Mesothelial cell of epicardium (in vitro differentiated cells): ENCODE results near the gene MEGF11. TPM values are rescaled to one million over a fixed set of nuclear protein-coding genes. Genes with fewer than 3 reads are reported as not detected.

ENCODE experiments used
- DNase-seq, 2 experiments: peaks; one replicate each; pipeline ENCODE4 v3.0.0; 2021; ENCODE audit warnings: low spot score in 2 of 2; ENCODE audit not compliant: unreplicated experiment in 2 of 2
- H3K27ac Mint-ChIP-seq: 2 replicates; pipeline ENCODE4 v1.8.0; 2021; ENCODE audit warnings: mixed read lengths
- H3K27me3 Mint-ChIP-seq: 2 replicates; pipeline ENCODE4 v1.8.0; 2021; ENCODE audit warnings: low read depth, mixed read lengths
- H3K36me3 Mint-ChIP-seq: 2 replicates; pipeline ENCODE4 v1.8.0; 2021; ENCODE audit warnings: mixed read lengths
- H3K4me1 Mint-ChIP-seq: 2 replicates; pipeline ENCODE4 v1.8.0; 2021; ENCODE audit warnings: mixed read lengths
- H3K4me3 Mint-ChIP-seq: 2 replicates; pipeline ENCODE4 v1.8.0; 2021; ENCODE audit warnings: mild to moderate bottlenecking, moderate library complexity, mixed read lengths
- H3K9me3 Mint-ChIP-seq: 2 replicates; pipeline ENCODE4 v1.8.0; 2021; ENCODE audit warnings: mixed read lengths
- total RNA-seq: library from RNA; stranded (reverse); gene quantifications from 3 replicates; pipeline ENCODE4 v1.2.1, GENCODE V29; 2021
- TF ChIP-seq, protein P1 (sequence below): fragments of 200-600 bp; sonication (generic); IDR thresholded peaks from one replicate; pipeline ENCODE4 v1.5.0; 2021; ENCODE audit warnings: antibody characterized with exemption; ENCODE audit not compliant: unreplicated experiment

The MEGF11 gene
- total RNA-seq, 1 donor from 2014 or later = 3.7 TPM

DNA sequence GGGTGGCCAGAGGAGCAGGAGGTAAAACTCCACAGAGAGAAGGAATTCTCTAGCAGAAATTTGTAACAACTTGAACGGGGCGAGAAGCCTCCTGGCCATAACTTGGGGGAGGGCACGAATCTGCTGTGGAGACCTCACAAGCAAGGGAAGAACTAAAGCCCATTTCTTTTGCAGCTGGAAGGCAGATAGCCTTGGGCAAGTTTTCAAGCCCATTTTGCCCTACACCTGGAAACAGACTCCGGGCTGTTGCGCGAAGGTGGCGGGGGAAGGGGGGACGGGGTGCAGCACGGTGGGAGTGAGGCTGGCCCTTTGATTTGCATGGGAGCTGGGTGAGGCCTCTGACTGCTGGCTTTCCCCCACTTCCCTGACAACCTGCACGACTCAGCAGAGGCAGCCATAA is 168.8 kb downstream of the MEGF11 start:
- H3K27me3 Mint-ChIP-seq = peaks cover 28% of the 10 kb centered on the region

DNA sequence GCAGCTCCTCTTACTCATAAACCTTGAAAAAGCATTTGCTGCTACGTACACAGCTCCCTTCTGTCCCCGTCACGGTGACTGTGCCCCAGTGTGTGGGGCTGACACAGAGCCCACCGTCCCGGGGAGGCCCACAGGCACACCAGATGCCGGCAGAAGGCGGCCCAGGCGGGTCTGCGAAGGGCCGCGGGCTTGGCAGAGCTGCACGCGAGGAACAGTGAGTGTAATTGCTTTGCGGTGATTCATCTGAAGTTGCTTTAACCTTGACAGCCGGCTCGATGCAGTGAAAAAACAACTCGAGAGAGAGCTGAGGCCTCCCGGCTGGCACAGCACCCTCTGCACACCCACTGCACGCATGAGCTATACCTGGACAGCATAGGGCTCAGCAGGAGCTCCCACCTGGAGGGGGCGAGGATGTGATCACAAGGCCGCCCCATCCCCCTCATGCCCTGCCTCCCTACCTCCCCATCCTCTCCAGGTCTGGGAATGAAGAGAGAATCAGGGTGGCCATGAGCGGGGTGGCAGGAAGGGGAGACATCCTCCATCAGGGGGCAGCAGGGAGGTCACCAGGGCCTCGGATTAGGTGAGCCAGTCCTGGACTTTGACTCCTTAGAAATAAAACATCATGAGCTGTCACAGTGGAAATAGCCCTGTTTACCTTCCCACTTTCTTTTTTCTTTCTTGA is 172.7 kb downstream of the MEGF11 start:
- no peak overlapping the region for H3K27ac Mint-ChIP-seq
- no peak overlapping the region for H3K4me3 Mint-ChIP-seq
- H3K36me3 Mint-ChIP-seq = no peaks in the 10 kb centered on the region
- H3K9me3 Mint-ChIP-seq = peaks cover 16% of the 10 kb centered on the region
- H3K27me3 Mint-ChIP-seq = peaks cover 28% of the 10 kb centered on the region
- TF ChIP-seq, protein P1, sequence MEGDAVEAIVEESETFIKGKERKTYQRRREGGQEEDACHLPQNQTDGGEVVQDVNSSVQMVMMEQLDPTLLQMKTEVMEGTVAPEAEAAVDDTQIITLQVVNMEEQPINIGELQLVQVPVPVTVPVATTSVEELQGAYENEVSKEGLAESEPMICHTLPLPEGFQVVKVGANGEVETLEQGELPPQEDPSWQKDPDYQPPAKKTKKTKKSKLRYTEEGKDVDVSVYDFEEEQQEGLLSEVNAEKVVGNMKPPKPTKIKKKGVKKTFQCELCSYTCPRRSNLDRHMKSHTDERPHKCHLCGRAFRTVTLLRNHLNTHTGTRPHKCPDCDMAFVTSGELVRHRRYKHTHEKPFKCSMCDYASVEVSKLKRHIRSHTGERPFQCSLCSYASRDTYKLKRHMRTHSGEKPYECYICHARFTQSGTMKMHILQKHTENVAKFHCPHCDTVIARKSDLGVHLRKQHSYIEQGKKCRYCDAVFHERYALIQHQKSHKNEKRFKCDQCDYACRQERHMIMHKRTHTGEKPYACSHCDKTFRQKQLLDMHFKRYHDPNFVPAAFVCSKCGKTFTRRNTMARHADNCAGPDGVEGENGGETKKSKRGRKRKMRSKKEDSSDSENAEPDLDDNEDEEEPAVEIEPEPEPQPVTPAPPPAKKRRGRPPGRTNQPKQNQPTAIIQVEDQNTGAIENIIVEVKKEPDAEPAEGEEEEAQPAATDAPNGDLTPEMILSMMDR = no peak
- DNase-seq = peak in 1 of 2 experiments; percentile 46
- H3K4me1 Mint-ChIP-seq = peaks cover 8% of the 10 kb centered on the region

More for the DNA sequence above, 168.8 kb downstream of the MEGF11 start:
- Mint-ChIP-seq H3K4me1 (peaks cover 9% of the 10 kb centered on the region), H3K9me3 (peaks cover 27% of the 10 kb centered on the region), H3K4me3 (no peak overlapping the region), H3K27ac (no peak overlapping the region), H3K36me3 (no peaks in the 10 kb centered on the region)
- DNase-seq = no peak
- TF ChIP-seq, protein P1 = no peak

DNA sequence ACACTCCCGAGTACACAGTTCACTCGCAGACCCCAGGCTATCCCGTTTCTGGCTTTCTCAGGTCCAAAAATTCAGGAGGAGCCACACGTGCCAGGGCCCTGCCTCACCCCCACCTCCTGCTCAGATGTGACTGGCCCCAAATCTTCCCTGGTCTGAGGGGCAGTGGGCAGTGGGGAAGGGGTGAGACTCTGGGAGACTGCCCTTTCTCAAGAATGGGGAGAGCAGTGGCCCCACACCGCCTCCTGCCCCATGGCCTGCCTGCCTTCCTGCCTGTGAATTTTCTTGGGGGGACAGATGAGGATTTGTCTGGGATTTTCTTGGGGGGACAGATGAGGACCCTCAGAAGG is 174.6 kb downstream of the MEGF11 start:
- TF ChIP-seq, protein P1 = no peak
- peaks cover 19% of the 10 kb centered on the region for H3K27me3 Mint-ChIP-seq
- H3K9me3 Mint-ChIP-seq = peaks cover under 1% of the 10 kb centered on the region
- peaks cover 8% of the 10 kb centered on the region for H3K4me1 Mint-ChIP-seq
- no peak for DNase-seq
- H3K4me3 Mint-ChIP-seq = no peak overlapping the region
- H3K36me3 Mint-ChIP-seq = no peaks in the 10 kb centered on the region
- no peak overlapping the region for H3K27ac Mint-ChIP-seq

DNA sequence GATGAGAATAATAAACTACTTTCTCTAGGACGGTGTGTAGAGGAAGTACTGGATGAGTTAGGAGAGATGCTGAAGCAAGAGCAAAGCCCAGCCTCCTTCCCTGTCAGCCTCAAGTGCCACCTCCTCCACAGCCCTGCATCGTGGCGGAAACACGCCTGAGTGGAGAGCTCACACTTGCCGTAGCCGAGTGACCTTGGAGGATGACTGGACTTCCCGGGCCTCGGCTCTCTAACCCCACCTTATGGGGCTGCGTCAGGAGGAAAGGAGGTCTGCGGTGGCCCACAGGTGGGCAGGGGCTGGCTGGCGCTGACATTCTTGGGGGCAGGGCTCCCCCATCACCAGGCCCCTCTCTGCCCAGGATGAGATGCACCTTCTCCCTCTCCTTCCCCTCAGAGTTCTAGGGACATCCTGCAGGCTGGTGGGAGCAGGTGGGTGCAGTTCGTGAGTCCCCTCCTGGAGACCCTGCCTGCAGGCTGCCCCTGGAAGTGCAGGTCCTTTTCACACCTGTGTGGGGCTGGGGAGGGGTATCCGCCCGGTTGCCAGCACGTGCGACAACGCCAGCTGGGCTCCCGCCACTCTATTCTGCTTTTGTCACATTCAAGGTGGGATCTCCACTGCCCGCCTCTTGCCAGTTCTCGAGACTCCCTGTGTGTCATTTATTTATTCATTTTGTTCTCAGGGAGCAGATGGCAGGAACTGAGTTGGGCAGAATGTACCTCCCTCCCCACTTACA is 175.2 kb downstream of the MEGF11 start:
- peaks cover 9% of the 10 kb centered on the region for H3K4me1 Mint-ChIP-seq
- no peak for DNase-seq
- H3K27ac Mint-ChIP-seq = no peak overlapping the region
- TF ChIP-seq, protein P1 = no peak
- no peak overlapping the region for H3K4me3 Mint-ChIP-seq
- H3K36me3 Mint-ChIP-seq = no peaks in the 10 kb centered on the region
- H3K27me3 Mint-ChIP-seq = peaks cover 19% of the 10 kb centered on the region
- H3K9me3 Mint-ChIP-seq = no peaks in the 10 kb centered on the region

DNA sequence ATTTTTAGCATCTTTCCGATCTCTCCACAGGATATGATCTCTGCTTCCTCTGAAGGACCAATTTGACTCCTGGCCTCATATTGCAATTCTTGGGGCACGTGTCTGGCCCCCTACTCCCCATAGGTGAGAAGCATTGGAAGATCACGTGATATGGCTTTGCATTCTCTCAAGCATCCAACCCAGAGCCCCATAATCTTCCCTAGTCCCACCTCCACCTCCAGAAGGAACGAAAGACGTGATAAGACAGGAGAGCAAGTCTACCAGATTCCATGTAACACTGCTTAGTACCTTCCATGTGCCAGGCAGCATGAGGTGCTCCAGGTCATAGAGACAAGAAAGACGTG is 176.3 kb downstream of the MEGF11 start:
- no peaks in the 10 kb centered on the region for H3K9me3 Mint-ChIP-seq
- H3K4me1 Mint-ChIP-seq = peaks cover 10% of the 10 kb centered on the region

More for the DNA sequence above, 176.3 kb downstream of the MEGF11 start:
- DNase-seq = no peak
- Mint-ChIP-seq H3K27me3 (peaks cover 19% of the 10 kb centered on the region), H3K27ac (no peak overlapping the region), H3K4me3 (no peak overlapping the region), H3K36me3 (no peaks in the 10 kb centered on the region)
- TF ChIP-seq, protein P1 = no peak
